Gastrocnemius medialis (tissue), 4 donors: ENCODE measurements around the gene OR13G1. TPM values are rescaled to one million over a fixed set of nuclear protein-coding genes. Genes with fewer than 3 reads are reported as not detected.

Experiments
- ATAC-seq, 2 donors: fragments of 150-250 bp; one replicate each; pipeline ENCODE4 v1.9.1; 2016
- DNase-seq, 2 donors: peaks; one replicate each; pipeline ENCODE4 v3.0.0-alpha.2; 2019
- H3K27ac ChIP-seq, 4 donors: fragments of 200-600 bp; sonication (generic); 1 replicate in 1 of 4; 2 replicates in 3 of 4; pipeline ENCODE4 v1.5.1; 2016 to 2018; ENCODE audit warnings: mild to moderate bottlenecking in 2 of 4, moderate library complexity in 1 of 4
- H3K27me3 ChIP-seq, 3 donors: fragments of 200-600 bp; sonication (generic) in 2 of 3; 1 replicate in 1 of 3; 2 replicates in 2 of 3; pipeline versions ENCODE4 v1.5.1 to v1.6.0; 2016 to 2019; ENCODE audit warnings: mild to moderate bottlenecking in 1 of 3, moderate library complexity in 1 of 3
- H3K36me3 ChIP-seq, 2 donors: fragments of 200-600 bp; sonication (generic) in 1 of 2; one replicate each; pipeline ENCODE4 v1.5.1; 2017 to 2018
- H3K4me1 ChIP-seq, 2 donors: fragments of 200-600 bp; sonication (generic) in 1 of 2; one replicate each; pipeline ENCODE4 v1.5.1; 2016 to 2017; ENCODE audit warnings: mild to moderate bottlenecking in 2 of 2
- H3K4me3 ChIP-seq, 4 donors: fragments of 200-600 bp; sonication (generic) in 3 of 4; 1 replicate in 1 of 4; 2 replicates in 3 of 4; pipeline ENCODE4 v1.5.1; 2016 to 2019; ENCODE audit warnings: mild to moderate bottlenecking in 2 of 4
- H3K9me3 ChIP-seq, 3 donors: fragments of 200-600 bp; sonication (generic) in 2 of 3; 1 replicate in 1 of 3; 2 replicates in 2 of 3; pipeline ENCODE4 v1.5.1; 2016 to 2019
- CTCF ChIP-seq, 5 experiments: fragments of 450-650 bp in 3 of 5; fragments of 200-600 bp in 2 of 5; sonication (generic) in 2 of 5; IDR thresholded peaks in 4 of 5; conservative IDR thresholded peaks in 1 of 5; 1 replicate in 4 of 5; 2 replicates in 1 of 5; pipeline ENCODE4 v1.5.1; 2016 to 2019; ENCODE audit warnings: antibody characterized with exemption in 5 of 5, mild to moderate bottlenecking in 3 of 5, moderate library complexity in 3 of 5
- POLR2A ChIP-seq, 2 donors: fragments of 450-650 bp; IDR thresholded peaks; one replicate each; pipeline ENCODE4 v1.6.1; 2017; ENCODE audit warnings: antibody characterized with exemption in 2 of 2, mild to moderate bottlenecking in 2 of 2, moderate library complexity in 2 of 2
- in situ Hi-C, 4 donors: fragments of 200-750 bp; cut with MboI; loops; one replicate each; pipeline versions ENCODE4 v1.15.0 to v1.8.0; 2017; ENCODE audit warnings: low sequenced_read_pairs in 4 of 4
- intact Hi-C: fragments of 100-400 bp; cut with DNase I; formaldehyde crosslinking; loops from one replicate; pipeline ENCODE4 v1.15.1; 2023; ENCODE audit warnings: low total_unique reads
- total RNA-seq, 4 donors: library from RNA; depleted of rRNA; stranded (reverse); fragments of >200 nt; gene quantifications; one replicate each; pipeline versions ENCODE4 v1.1.0 to v1.2.3, GENCODE V29; 2016

OR13G1 gene
- total RNA-seq, 4 donors from 2014 or later: not detected

GRCh38 chr1:247656221-247656875 is 23.2 kb downstream of the OR13G1 start:
- Histone ChIP-seq H3K4me1 (no peaks in the 10 kb centered on the region), H3K27me3 (no peaks in the 10 kb centered on the region), H3K36me3 (no peaks in the 10 kb centered on the region), H3K4me3 (no peak overlapping the region), H3K9me3 (no peaks in the 10 kb centered on the region), H3K27ac (no peak overlapping the region)
- no peak for TF ChIP-seq CTCF (IDR thresholded peaks at IDR 0.05 in 4 of 5, conservative IDR thresholded peaks at IDR 0.05 in 1 of 5)
- TF ChIP-seq POLR2A (IDR thresholded peaks at IDR 0.05): no peak
- ATAC-seq (no peak), DNase-seq (no peak)
- intact Hi-C loops (no loop called here), in situ Hi-C loops (no loop called here)

- H3K4me1 ChIP-seq: no peaks in the 10 kb centered on the region
- ATAC-seq: no peak
- H3K4me3 ChIP-seq: no peak overlapping the region
- intact Hi-C loops (no loop called here), in situ Hi-C loops (no loop called here)
- no peaks in the 10 kb centered on the region for H3K27me3 ChIP-seq
- H3K9me3 ChIP-seq: no peaks in the 10 kb centered on the region
- no peak overlapping the region for H3K27ac ChIP-seq
- TF ChIP-seq CTCF (IDR thresholded peaks at IDR 0.05 in 4 of 5, conservative IDR thresholded peaks at IDR 0.05 in 1 of 5) (no peak), POLR2A (IDR thresholded peaks at IDR 0.05) (no peak)
- no peak for DNase-seq
- no peaks in the 10 kb centered on the region for H3K36me3 ChIP-seq
Observed at GRCh38 chr1:247653040-247653439, 26.5 kb downstream of the OR13G1 start.

- H3K4me3 ChIP-seq: no peak overlapping the region
- H3K4me1 ChIP-seq: no peaks in the 10 kb centered on the region
- no peak for DNase-seq
- in situ Hi-C loops (no loop called here), intact Hi-C loops (no loop called here)
- no peaks in the 10 kb centered on the region for H3K36me3 ChIP-seq
- H3K27me3 ChIP-seq: no peaks in the 10 kb centered on the region
- no peak for ATAC-seq
- TF ChIP-seq POLR2A (IDR thresholded peaks at IDR 0.05): no peak
- no peak for TF ChIP-seq CTCF (IDR thresholded peaks at IDR 0.05 in 4 of 5, conservative IDR thresholded peaks at IDR 0.05 in 1 of 5)
- H3K9me3 ChIP-seq: no peaks in the 10 kb centered on the region
- no peak overlapping the region for H3K27ac ChIP-seq
Observed at GRCh38 chr1:247647864-247648263, 31.7 kb downstream of the OR13G1 start.

- intact Hi-C loops: no loop called here
Observed at GRCh38 chr1:247646867-247647266, 32.7 kb downstream of the OR13G1 start.

More at GRCh38 chr1:247646867-247647266, 32.7 kb downstream of the OR13G1 start:
- H3K27me3 ChIP-seq: no peaks in the 10 kb centered on the region
- no peak overlapping the region for H3K4me3 ChIP-seq
- no peak for ATAC-seq
- H3K9me3 ChIP-seq: no peaks in the 10 kb centered on the region
- H3K4me1 ChIP-seq: no peaks in the 10 kb centered on the region
- DNase-seq: no peak
- H3K27ac ChIP-seq: no peak overlapping the region
- H3K36me3 ChIP-seq: no peaks in the 10 kb centered on the region
- in situ Hi-C loops: no loop called here
- TF ChIP-seq POLR2A (IDR thresholded peaks at IDR 0.05) (no peak), CTCF (IDR thresholded peaks at IDR 0.05 in 4 of 5, conservative IDR thresholded peaks at IDR 0.05 in 1 of 5) (no peak)
